ENCODE results near the gene TTC19.

Gene TTC19

DNA sequence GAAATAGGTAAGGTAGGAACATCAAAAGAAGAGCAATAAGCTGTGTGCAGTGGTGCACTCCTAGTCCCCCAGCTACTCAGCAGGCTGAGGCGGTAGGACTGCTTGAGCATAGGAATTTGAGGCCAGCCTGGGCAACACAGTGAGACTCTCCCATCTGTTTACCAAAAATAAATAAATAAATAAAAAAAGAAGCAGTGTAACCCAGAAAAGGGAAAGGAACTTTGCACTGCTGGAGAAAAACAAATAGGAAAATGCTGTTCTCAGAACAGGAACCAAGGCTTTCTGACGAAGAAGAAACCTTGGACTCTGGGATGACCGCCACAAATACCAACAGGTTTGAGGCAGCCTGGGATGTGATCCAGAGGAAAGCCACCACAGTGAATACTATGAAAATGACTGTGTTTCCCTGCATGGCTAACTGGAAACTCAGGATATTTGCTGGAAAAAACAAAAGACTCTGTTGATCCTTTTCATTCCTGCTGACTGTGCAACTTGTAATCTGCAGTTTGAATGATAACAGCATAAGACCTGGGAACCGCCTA lies 41.2 kb downstream of the TTC19 start:
- Histone ChIP-seq H3K36me3 (ENCODE audit: control insufficient read depth in 1 of 2, insufficient read depth in 2 of 2, low read depth in 1 of 2, low read length in 2 of 2) (peaks cover 21 to 90% of the 10 kb centered on the region in 2 experiments), H3K27me3 (ENCODE audit: control insufficient read depth in 1 of 2, insufficient read depth in 1 of 2, low read length in 2 of 2) (no peaks in the 10 kb centered on the region), H2BK15ac (ENCODE audit: low read depth, poor library complexity, severe bottlenecking) (no peak overlapping the region), H2AK5ac (ENCODE audit: low read length, severe bottlenecking) (no peak overlapping the region), H3K4me1 (ENCODE audit: control insufficient read depth, insufficient read depth, low read depth, low read length) (no peaks in the 10 kb centered on the region), H3K4ac (ENCODE audit: low read depth in 1 of 2, low read length in 2 of 2) (no peak overlapping the region), H4K8ac (ENCODE audit: low read length) (no peak overlapping the region), H3K4me2 (ENCODE audit: low read length, poor library complexity, severe bottlenecking) (no peak overlapping the region), H3K9ac (ENCODE audit: low read length) (peak overlapping the region; percentile 17), H2BK5ac (ENCODE audit: low read depth, low read length, poor library complexity, severe bottlenecking) (no peak overlapping the region), H4K91ac (ENCODE audit: low read length) (no peak overlapping the region), H2AFZ (ENCODE audit: low read depth, low read length) (no peak overlapping the region), H3K4me3 (ENCODE audit: insufficient read depth in 1 of 2, low read depth in 1 of 2, low read length in 2 of 2) (no peak overlapping the region), H3K79me1 (replicated peaks; ENCODE audit: low read length, poor library complexity, severe bottlenecking) (peaks cover 11% of the 10 kb centered on the region), H3K9me3 (ENCODE audit: control insufficient read depth, low read length) (peaks cover 4% of the 10 kb centered on the region), H3K14ac (ENCODE audit: low read length in 2 of 2) (no peak overlapping the region), H3K27ac (ENCODE audit: low read length, poor library complexity, severe bottlenecking) (no peak overlapping the region), H2BK120ac (ENCODE audit: low read depth, low read length) (no peak overlapping the region), H2BK12ac (ENCODE audit: low read length in 2 of 2) (no peak overlapping the region), H3K18ac (ENCODE audit: low read depth in 1 of 2, low read length in 2 of 2) (no peak overlapping the region), H3K23ac (ENCODE audit: low read length in 2 of 2) (no peak overlapping the region)
- no peak for DNase-seq
- 95% methylated on average over 3 of the region's 4 CpGs for WGBS

DNA sequence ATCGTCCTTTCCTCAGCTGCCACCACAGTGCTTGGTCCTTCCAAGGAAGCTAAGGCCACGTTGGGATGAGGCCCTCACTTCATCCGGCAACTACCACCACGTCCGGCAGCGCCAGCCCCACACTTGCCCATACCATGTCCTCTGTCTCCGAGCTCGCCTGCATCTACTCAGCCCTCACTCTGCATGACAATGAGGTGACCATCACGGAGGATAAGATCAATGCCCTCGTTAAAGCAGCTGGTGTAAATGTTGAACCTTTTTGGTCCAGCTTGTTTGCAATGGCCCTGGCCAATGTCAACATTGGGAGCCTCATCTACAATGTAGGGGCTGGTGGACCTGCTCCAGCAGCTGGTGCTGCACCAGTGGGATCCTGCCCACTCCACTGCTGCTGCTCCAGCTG lies 44.9 kb downstream of the TTC19 start:
- Histone ChIP-seq H2BK15ac (ENCODE audit: low read depth, poor library complexity, severe bottlenecking) (no peak overlapping the region), H3K27me3 (ENCODE audit: control insufficient read depth in 1 of 2, insufficient read depth in 1 of 2, low read length in 2 of 2) (no peaks in the 10 kb centered on the region), H3K36me3 (ENCODE audit: control insufficient read depth in 1 of 2, insufficient read depth in 2 of 2, low read depth in 1 of 2, low read length in 2 of 2) (peaks cover 28 to 90% of the 10 kb centered on the region in 2 experiments), H4K91ac (ENCODE audit: low read length) (no peak overlapping the region), H3K9ac (ENCODE audit: low read length) (no peak overlapping the region), H2BK12ac (ENCODE audit: low read length in 2 of 2) (no peak overlapping the region), H3K27ac (ENCODE audit: low read length, poor library complexity, severe bottlenecking) (no peak overlapping the region), H2BK5ac (ENCODE audit: low read depth, low read length, poor library complexity, severe bottlenecking) (no peak overlapping the region), H2BK120ac (ENCODE audit: low read depth, low read length) (no peak overlapping the region), H2AFZ (ENCODE audit: low read depth, low read length) (no peak overlapping the region), H3K23ac (ENCODE audit: low read length in 2 of 2) (no peak overlapping the region), H3K14ac (ENCODE audit: low read length in 2 of 2) (no peak overlapping the region), H3K79me1 (replicated peaks; ENCODE audit: low read length, poor library complexity, severe bottlenecking) (peaks cover 20% of the 10 kb centered on the region), H2AK5ac (ENCODE audit: low read length, severe bottlenecking) (no peak overlapping the region), H3K18ac (ENCODE audit: low read depth in 1 of 2, low read length in 2 of 2) (no peak overlapping the region), H3K9me3 (ENCODE audit: control insufficient read depth, low read length) (no peaks in the 10 kb centered on the region), H3K4me3 (ENCODE audit: insufficient read depth in 1 of 2, low read depth in 1 of 2, low read length in 2 of 2) (no peak overlapping the region), H3K4me2 (ENCODE audit: low read length, poor library complexity, severe bottlenecking) (no peak overlapping the region), H4K8ac (ENCODE audit: low read length) (no peak overlapping the region), H3K4ac (ENCODE audit: low read depth in 1 of 2, low read length in 2 of 2) (no peak overlapping the region), H3K4me1 (ENCODE audit: control insufficient read depth, insufficient read depth, low read depth, low read length) (peaks cover 1% of the 10 kb centered on the region)
- no peak for DNase-seq
- WGBS: 96% methylated on average over 10 of the region's 10 CpGs

DNA sequence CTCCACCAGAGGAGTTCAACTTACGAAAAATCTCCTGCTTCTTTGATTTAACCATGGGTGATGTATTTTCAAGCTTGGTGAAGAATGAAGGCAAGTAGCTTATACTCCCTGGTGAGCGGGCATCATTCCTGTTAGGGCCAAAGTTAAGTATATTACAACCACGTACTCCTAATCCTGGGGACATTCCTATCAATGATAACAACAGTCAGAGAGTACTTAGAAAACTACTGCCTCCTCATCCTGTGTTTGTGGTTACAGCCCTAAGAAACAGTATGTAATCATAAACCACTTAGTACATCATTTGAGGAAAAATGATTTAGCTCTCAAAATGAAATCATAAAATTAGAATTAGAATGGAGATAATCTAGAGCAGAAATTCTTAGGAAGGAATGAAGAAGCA lies 47.3 kb downstream of the TTC19 start:
- H4K91ac ChIP-seq (ENCODE audit: low read length): no peak overlapping the region
- no peak overlapping the region for H2AK5ac ChIP-seq (ENCODE audit: low read length, severe bottlenecking)
- no peak overlapping the region for H3K4me2 ChIP-seq (ENCODE audit: low read length, poor library complexity, severe bottlenecking)
- H2AFZ ChIP-seq (ENCODE audit: low read depth, low read length): no peak overlapping the region
- H2BK15ac ChIP-seq (ENCODE audit: low read depth, poor library complexity, severe bottlenecking): no peak overlapping the region
- no peak overlapping the region for H3K4me3 ChIP-seq (ENCODE audit: insufficient read depth in 1 of 2, low read depth in 1 of 2, low read length in 2 of 2)
- WGBS: 94% methylated on average over 3 of the region's 3 CpGs
- H2BK120ac ChIP-seq (ENCODE audit: low read depth, low read length): no peak overlapping the region
- H3K4ac ChIP-seq (ENCODE audit: low read depth in 1 of 2, low read length in 2 of 2): no peak overlapping the region
- no peaks in the 10 kb centered on the region for H3K9me3 ChIP-seq (ENCODE audit: control insufficient read depth, low read length)
- no peak overlapping the region for H2BK12ac ChIP-seq (ENCODE audit: low read length in 2 of 2)
- H4K8ac ChIP-seq (ENCODE audit: low read length): no peak overlapping the region
- H3K27me3 ChIP-seq (ENCODE audit: control insufficient read depth in 1 of 2, insufficient read depth in 1 of 2, low read length in 2 of 2): no peaks in the 10 kb centered on the region
- no peak overlapping the region for H2BK5ac ChIP-seq (ENCODE audit: low read depth, low read length, poor library complexity, severe bottlenecking)
- no peak overlapping the region for H3K23ac ChIP-seq (ENCODE audit: low read length in 2 of 2)
- no peak overlapping the region for H3K18ac ChIP-seq (ENCODE audit: low read depth in 1 of 2, low read length in 2 of 2)
- H3K9ac ChIP-seq (ENCODE audit: low read length): no peak overlapping the region
- H3K4me1 ChIP-seq (ENCODE audit: control insufficient read depth, insufficient read depth, low read depth, low read length): peaks cover 1% of the 10 kb centered on the region
- H3K14ac ChIP-seq (ENCODE audit: low read length in 2 of 2): no peak overlapping the region
- H3K27ac ChIP-seq (ENCODE audit: low read length, poor library complexity, severe bottlenecking): no peak overlapping the region
- no peak for DNase-seq
- peaks cover 28 to 81% of the 10 kb centered on the region in 2 experiments for H3K36me3 ChIP-seq (ENCODE audit: control insufficient read depth in 1 of 2, insufficient read depth in 2 of 2, low read depth in 1 of 2, low read length in 2 of 2)
- peaks cover 27% of the 10 kb centered on the region for H3K79me1 ChIP-seq (replicated peaks; ENCODE audit: low read length, poor library complexity, severe bottlenecking)

DNA sequence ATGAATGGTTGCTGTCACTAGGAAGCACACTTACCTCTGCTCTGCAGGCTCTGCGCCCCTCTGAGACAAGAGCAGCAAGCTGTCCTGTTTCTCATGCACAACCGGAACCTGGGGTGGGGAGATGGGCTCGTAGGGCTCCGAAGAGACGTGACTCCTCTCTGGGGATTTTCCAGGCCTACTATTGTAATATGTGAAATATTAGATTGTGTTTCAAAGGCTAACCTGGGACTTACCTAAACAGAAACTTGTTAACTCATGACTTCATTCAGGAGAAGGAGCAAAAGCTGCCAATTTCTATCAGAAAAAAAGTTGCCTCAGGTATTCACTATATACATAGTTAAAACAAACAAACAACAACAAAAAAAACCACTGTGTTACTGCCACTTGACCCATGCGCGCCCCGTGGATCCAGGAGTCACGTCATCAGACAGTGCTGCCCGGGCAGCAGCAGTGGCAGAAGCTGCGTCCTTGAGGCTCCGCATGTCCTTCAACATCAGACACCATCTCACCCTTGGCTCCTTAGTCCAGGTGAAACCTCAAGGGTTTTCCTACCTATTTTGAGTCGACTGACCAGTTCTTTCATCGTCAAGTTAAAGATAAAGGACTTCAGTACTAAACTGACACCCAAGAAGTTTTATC lies 49.3 kb downstream of the TTC19 start:
- Histone ChIP-seq H3K27ac (ENCODE audit: low read length, poor library complexity, severe bottlenecking) (no peak overlapping the region), H2BK120ac (ENCODE audit: low read depth, low read length) (no peak overlapping the region), H3K9ac (ENCODE audit: low read length) (no peak overlapping the region), H3K4me1 (ENCODE audit: control insufficient read depth, insufficient read depth, low read depth, low read length) (peaks cover 1% of the 10 kb centered on the region), H3K4ac (ENCODE audit: low read depth in 1 of 2, low read length in 2 of 2) (no peak overlapping the region), H2BK12ac (ENCODE audit: low read length in 2 of 2) (no peak overlapping the region), H3K36me3 (ENCODE audit: control insufficient read depth in 1 of 2, insufficient read depth in 2 of 2, low read depth in 1 of 2, low read length in 2 of 2) (peaks cover 28 to 76% of the 10 kb centered on the region in 2 experiments), H3K14ac (ENCODE audit: low read length in 2 of 2) (no peak overlapping the region), H3K27me3 (ENCODE audit: control insufficient read depth in 1 of 2, insufficient read depth in 1 of 2, low read length in 2 of 2) (no peaks in the 10 kb centered on the region), H4K8ac (ENCODE audit: low read length) (no peak overlapping the region), H3K9me3 (ENCODE audit: control insufficient read depth, low read length) (peaks cover 11% of the 10 kb centered on the region), H3K4me3 (ENCODE audit: insufficient read depth in 1 of 2, low read depth in 1 of 2, low read length in 2 of 2) (no peak overlapping the region), H3K4me2 (ENCODE audit: low read length, poor library complexity, severe bottlenecking) (no peak overlapping the region), H2AFZ (ENCODE audit: low read depth, low read length) (no peak overlapping the region), H3K18ac (ENCODE audit: low read depth in 1 of 2, low read length in 2 of 2) (no peak overlapping the region), H3K79me1 (replicated peaks; ENCODE audit: low read length, poor library complexity, severe bottlenecking) (peaks cover 25% of the 10 kb centered on the region), H2AK5ac (ENCODE audit: low read length, severe bottlenecking) (no peak overlapping the region), H2BK15ac (ENCODE audit: low read depth, poor library complexity, severe bottlenecking) (no peak overlapping the region), H3K23ac (ENCODE audit: low read length in 2 of 2) (no peak overlapping the region), H4K91ac (ENCODE audit: low read length) (no peak overlapping the region), H2BK5ac (ENCODE audit: low read depth, low read length, poor library complexity, severe bottlenecking) (no peak overlapping the region)
- no peak for DNase-seq
- WGBS: 89% methylated on average over 10 of the region's 14 CpGs

Measured in mesenchymal stem cell (in vitro differentiated cells and primary cell).